C4-2B (cell line): ENCODE measurements around the gene NSD2.
"Not testable (repeated sequence)": the region's sequence is repeated elsewhere in the genome, so short reads cannot be mapped to it uniquely, and the experiment has no call there.

ENCODE experiments used
- H3K27ac ChIP-seq: fragments of 450-650 bp; 2 replicates; pipeline ENCODE4 v1.5.1; 2017
- CTCF ChIP-seq: fragments of 450-650 bp; conservative IDR thresholded peaks from 2 replicates; pipeline ENCODE4 v1.5.1; 2017; ENCODE audit warnings: mild to moderate bottlenecking
- ZFX ChIP-seq: fragments of 450-650 bp; IDR thresholded peaks from 2 replicates; pipeline ENCODE4 v1.6.1; 2017

Gene NSD2

GRCh38 chr4:2015008-2015407, 143.8 kb downstream of the NSD2 start:
- no peak for TF ChIP-seq CTCF
- TF ChIP-seq ZFX: no peak

GRCh38 chr4:2021358-2022018, 150.3 kb downstream of the NSD2 start:
- H3K27ac ChIP-seq: not testable (repeated sequence)

More at GRCh38 chr4:2015008-2015407, 143.8 kb downstream of the NSD2 start:
- H3K27ac ChIP-seq: no peak overlapping the region

GRCh38 chr4:2024683-2025082, 153.5 kb downstream of the NSD2 start:
- TF ChIP-seq CTCF: no peak
- no peak for TF ChIP-seq ZFX

GRCh38 chr4:2025817-2026216, 154.6 kb downstream of the NSD2 start:
- TF ChIP-seq CTCF (no peak), ZFX (no peak)

More at GRCh38 chr4:2024683-2025082, 153.5 kb downstream of the NSD2 start:
- H3K27ac ChIP-seq: no peak overlapping the region

GRCh38 chr4:2027120-2027519, 155.9 kb downstream of the NSD2 start:
- H3K27ac ChIP-seq: not testable (repeated sequence)

More at GRCh38 chr4:2025817-2026216, 154.6 kb downstream of the NSD2 start:
- no peak overlapping the region for H3K27ac ChIP-seq

- H3K27ac ChIP-seq: not testable (repeated sequence)
Measured at GRCh38 chr4:2031161-2031560, 160.0 kb downstream of the NSD2 start.
